A549 (cell line): Measurements from ENCODE around the gene RAD51B. TPM values are rescaled to one million over a fixed set of nuclear protein-coding genes. Genes with fewer than 3 reads are reported as not detected.

ENCODE experiments used
- ATOH8 ChIP-seq: fragments of 250-450 bp; sonication (Bioruptor Pico); IDR thresholded peaks from 2 replicates; pipeline ENCODE4 v1.5.0; 2020; ENCODE audit warnings: low read depth, mild to moderate bottlenecking, moderate library complexity
- BHLHE40 ChIP-seq: IDR thresholded peaks from 2 replicates; pipeline ENCODE4 v1.6.1; 2012; ENCODE audit warnings: low read depth, low read length, inconsistent platforms
- CBX2 ChIP-seq: fragments of 200-600 bp; sonication (generic); IDR thresholded peaks from 2 replicates; pipeline ENCODE4 v1.6.1; 2016; ENCODE audit warnings: low read depth, mild to moderate bottlenecking, borderline replicate concordance
- CHD4 ChIP-seq: fragments of 200-600 bp; sonication (generic); IDR thresholded peaks from 2 replicates; pipeline ENCODE4 v1.6.1; 2016; ENCODE audit warnings: antibody characterized with exemption, mild to moderate bottlenecking, borderline replicate concordance
- CTCF ChIP-seq: fragments of >200 bp; sonication (Bioruptor Twin); formaldehyde crosslinking; IDR thresholded peaks from 3 replicates; pipeline ENCODE4 v1.5.1; 2016
- E2F6 ChIP-seq: IDR thresholded peaks from 2 replicates; pipeline ENCODE4 v1.6.1; 2012; ENCODE audit warnings: low read depth, borderline replicate concordance
- EHMT2 ChIP-seq: fragments of 200-600 bp; sonication (generic); IDR thresholded peaks from 2 replicates; pipeline ENCODE4 v1.6.1; 2016; ENCODE audit warnings: antibody characterized with exemption, low read depth, mild to moderate bottlenecking, moderate library complexity
- FOSL2 ChIP-seq, 2 experiments: fragments of 450-650 bp in 1 of 2; fragments of >200 bp in 1 of 2; sonication (Bioruptor Twin) in 1 of 2; formaldehyde crosslinking; IDR thresholded peaks; 2 replicates each; pipeline versions ENCODE4 v1.5.0 to v1.6.1; 2016 to 2020; ENCODE audit warnings: mild to moderate bottlenecking in 1 of 2, moderate library complexity in 1 of 2
- FOXS1 ChIP-seq: fragments of 250-450 bp; sonication (Bioruptor Pico); IDR thresholded peaks from 2 replicates; pipeline ENCODE4 v1.5.0; 2020; ENCODE audit warnings: mild to moderate bottlenecking, moderate library complexity
- HES2 ChIP-seq: fragments of >200 bp; sonication (Bioruptor Twin); formaldehyde crosslinking; IDR thresholded peaks from 2 replicates; pipeline ENCODE4 v1.6.1; 2016
- HEYL ChIP-seq: fragments of 250-450 bp; sonication (Bioruptor Pico); IDR thresholded peaks from 2 replicates; pipeline ENCODE4 v1.8.0; 2021; ENCODE audit warnings: mild to moderate bottlenecking, moderate library complexity
- HOXA7 ChIP-seq: fragments of 250-450 bp; sonication (Bioruptor Pico); IDR thresholded peaks from 2 replicates; pipeline ENCODE4 v1.5.0; 2020; ENCODE audit warnings: mild to moderate bottlenecking, moderate library complexity
- HOXB13 ChIP-seq: fragments of 250-450 bp; sonication (Bioruptor Pico); IDR thresholded peaks from 2 replicates; pipeline ENCODE4 v1.5.0; 2020; ENCODE audit warnings: low read depth, mild to moderate bottlenecking, moderate library complexity
- JUN ChIP-seq, 2 experiments: fragments of >200 bp; sonication (Bioruptor Twin); formaldehyde crosslinking; IDR thresholded peaks; 2 replicates in 1 of 2; 3 replicates in 1 of 2; pipeline ENCODE4 v1.6.1; 2016 to 2017
- JUNB ChIP-seq: fragments of >200 bp; sonication (Bioruptor Twin); formaldehyde crosslinking; IDR thresholded peaks from 2 replicates; pipeline ENCODE4 v1.6.1; 2016
- KDM1A ChIP-seq: fragments of 200-600 bp; sonication (generic); IDR thresholded peaks from 2 replicates; pipeline ENCODE4 v1.6.1; 2016; ENCODE audit warnings: low read depth, mild to moderate bottlenecking
- KDM5A ChIP-seq: fragments of 200-600 bp; sonication (generic); IDR thresholded peaks from 2 replicates; pipeline ENCODE4 v1.6.1; 2016; ENCODE audit warnings: antibody characterized with exemption, mild to moderate bottlenecking
- MAZ ChIP-seq: fragments of 150-350 bp; IDR thresholded peaks from 2 replicates; pipeline ENCODE4 v1.6.1; 2014; ENCODE audit warnings: antibody characterized with exemption, low read depth, low read length, borderline replicate concordance
- NFE2L2 ChIP-seq: fragments of 150-350 bp; conservative IDR thresholded peaks from 2 replicates; pipeline ENCODE4 v1.6.1; 2014; ENCODE audit warnings: low read length
- PHF8 ChIP-seq: fragments of 200-600 bp; sonication (generic); IDR thresholded peaks from 2 replicates; pipeline ENCODE4 v1.6.1; 2016; ENCODE audit warnings: low read depth, mild to moderate bottlenecking, antibody characterized with exemption, moderate library complexity, borderline replicate concordance
- POLR2A ChIP-seq: IDR thresholded peaks from 2 replicates; pipeline ENCODE4 v1.6.1; 2012; ENCODE audit warnings: mild to moderate bottlenecking, low read length
- POLR2AphosphoS2 ChIP-seq: conservative IDR thresholded peaks from 2 replicates; pipeline ENCODE4 v1.6.1; 2012; ENCODE audit warnings: low read length, improper control_type of control experiment, inconsistent platforms
- RAD21 ChIP-seq, 2 experiments: fragments of >200 bp in 1 of 2; sonication (Bioruptor Twin) in 1 of 2; formaldehyde crosslinking in 1 of 2; IDR thresholded peaks in 1 of 2; conservative IDR thresholded peaks in 1 of 2; 2 replicates in 1 of 2; 3 replicates in 1 of 2; pipeline ENCODE4 v1.6.1; 2012 to 2018; ENCODE audit warnings: inconsistent platforms in 1 of 2
- RARB ChIP-seq: fragments of 250-450 bp; sonication (Bioruptor Pico); IDR thresholded peaks from 2 replicates; pipeline ENCODE4 v1.8.0; 2021; ENCODE audit warnings: mild to moderate bottlenecking, moderate library complexity
- RFX5 ChIP-seq: fragments of 450-650 bp; IDR thresholded peaks from 2 replicates; pipeline ENCODE4 v1.7.1; 2014; ENCODE audit warnings: antibody characterized with exemption, mild to moderate bottlenecking, moderate library complexity
- SREBF2 ChIP-seq: fragments of 450-650 bp; IDR thresholded peaks from 2 replicates; pipeline ENCODE4 v1.6.1; 2014; ENCODE audit warnings: mild to moderate bottlenecking, moderate library complexity
- TP53 ChIP-seq: fragments of 250-450 bp; sonication (Bioruptor Pico); IDR thresholded peaks from 2 replicates; pipeline ENCODE4 v1.5.0; 2021; ENCODE audit warnings: mild to moderate bottlenecking, moderate library complexity
- ZC3H11A ChIP-seq: fragments of 450-650 bp; IDR thresholded peaks from 2 replicates; pipeline ENCODE4 v1.6.1; 2014; ENCODE audit warnings: antibody characterized with exemption, mild to moderate bottlenecking
- ZFP36 ChIP-seq: fragments of 450-650 bp; IDR thresholded peaks from 2 replicates; pipeline ENCODE4 v1.6.1; 2014; ENCODE audit warnings: borderline replicate concordance; ENCODE audit not compliant: partially characterized antibody
- ZNF302 ChIP-seq: fragments of 250-450 bp; sonication (Bioruptor Pico); IDR thresholded peaks from 2 replicates; pipeline ENCODE4 v1.9.0; 2021; ENCODE audit warnings: inconsistent platforms, mild to moderate bottlenecking, moderate library complexity
- ZSCAN20 ChIP-seq: fragments of 250-450 bp; sonication (Bioruptor Pico); IDR thresholded peaks from 2 replicates; pipeline ENCODE4 v1.8.0; 2022; ENCODE audit warnings: mild to moderate bottlenecking, moderate library complexity
- polyA plus RNA-seq, 4 experiments: library from polyadenylated mRNA; depleted of rRNA in 3 of 4; stranded (reverse); fragments of >200 nt; fragmentation: RNase III in 1 of 4; extraction: RNeasy Plus Mini Kit Qiagen cat#74134 plus additional on column Dnase treatment in 1 of 4; gene quantifications; 2 replicates in 3 of 4; 3 replicates in 1 of 4; pipeline ENCODE4 v1.2.3, GENCODE V29; 2011 to 2017
- TF ChIP-seq, protein P1 (sequence below): fragments of 200-600 bp; sonication (generic); IDR thresholded peaks from 2 replicates; pipeline ENCODE4 v1.6.1; 2016; ENCODE audit warnings: antibody characterized with exemption, mild to moderate bottlenecking, moderate library complexity
- TF ChIP-seq, protein P2 (sequence below): IDR thresholded peaks from 2 replicates; pipeline ENCODE4 v1.6.1; 2012

RAD51B gene
- polyA plus RNA-seq, 2 of the 4 experiments (the other 2 are of a cell fraction), result 7.2 to 10.8 TPM

- TF ChIP-seq FOSL2 (IDR thresholded peaks at IDR 0.05) (no peak), FOSL2 (CRISPR knock-in tag; IDR thresholded peaks at IDR 0.05) (peak; percentile 89), CTCF (no peak), HES2 (0 out of 2 replicates have a peak, but pooled peaks have one; percentile 63), FOXS1 (no peak), TP53 (no peak), RAD21 (conservative IDR thresholded peaks at IDR 0.05 in 1 of 2, IDR thresholded peaks at IDR 0.05 in 1 of 2) (peak; percentile 23 to 43; a peak in 4 of 5 replicates), MAZ (no peak), JUNB (peak; percentile 69), ZNF302 (no peak), POLR2AphosphoS2 (no peak), RARB (CRISPR knock-in tag) (0 out of 2 replicates have a peak, but pooled peaks have one; percentile 19), HOXA7 (CRISPR knock-in tag) (no peak), KDM1A (no peak), JUN (IDR thresholded peaks at IDR 0.05) (peak in 1 of 2 experiments; percentile 77; a peak in 3 of 5 replicates), ZSCAN20 (no peak), POLR2A (no peak), ZC3H11A (no peak), PHF8 (no peak), ZFP36 (no peak), KDM5A (no peak), NFE2L2 (no peak), EHMT2 (no peak), SREBF2 (no peak), CBX2 (no peak), CHD4 (no peak), RFX5 (no peak), HEYL (CRISPR knock-in tag) (no peak), ATOH8 (CRISPR knock-in tag) (peak; percentile 56; the same call in 1 of the 2 replicates), E2F6 (peak; percentile 51; the same call in 1 of the 2 replicates), BHLHE40 (no peak), HOXB13 (no peak)
- TF ChIP-seq, protein P1, sequence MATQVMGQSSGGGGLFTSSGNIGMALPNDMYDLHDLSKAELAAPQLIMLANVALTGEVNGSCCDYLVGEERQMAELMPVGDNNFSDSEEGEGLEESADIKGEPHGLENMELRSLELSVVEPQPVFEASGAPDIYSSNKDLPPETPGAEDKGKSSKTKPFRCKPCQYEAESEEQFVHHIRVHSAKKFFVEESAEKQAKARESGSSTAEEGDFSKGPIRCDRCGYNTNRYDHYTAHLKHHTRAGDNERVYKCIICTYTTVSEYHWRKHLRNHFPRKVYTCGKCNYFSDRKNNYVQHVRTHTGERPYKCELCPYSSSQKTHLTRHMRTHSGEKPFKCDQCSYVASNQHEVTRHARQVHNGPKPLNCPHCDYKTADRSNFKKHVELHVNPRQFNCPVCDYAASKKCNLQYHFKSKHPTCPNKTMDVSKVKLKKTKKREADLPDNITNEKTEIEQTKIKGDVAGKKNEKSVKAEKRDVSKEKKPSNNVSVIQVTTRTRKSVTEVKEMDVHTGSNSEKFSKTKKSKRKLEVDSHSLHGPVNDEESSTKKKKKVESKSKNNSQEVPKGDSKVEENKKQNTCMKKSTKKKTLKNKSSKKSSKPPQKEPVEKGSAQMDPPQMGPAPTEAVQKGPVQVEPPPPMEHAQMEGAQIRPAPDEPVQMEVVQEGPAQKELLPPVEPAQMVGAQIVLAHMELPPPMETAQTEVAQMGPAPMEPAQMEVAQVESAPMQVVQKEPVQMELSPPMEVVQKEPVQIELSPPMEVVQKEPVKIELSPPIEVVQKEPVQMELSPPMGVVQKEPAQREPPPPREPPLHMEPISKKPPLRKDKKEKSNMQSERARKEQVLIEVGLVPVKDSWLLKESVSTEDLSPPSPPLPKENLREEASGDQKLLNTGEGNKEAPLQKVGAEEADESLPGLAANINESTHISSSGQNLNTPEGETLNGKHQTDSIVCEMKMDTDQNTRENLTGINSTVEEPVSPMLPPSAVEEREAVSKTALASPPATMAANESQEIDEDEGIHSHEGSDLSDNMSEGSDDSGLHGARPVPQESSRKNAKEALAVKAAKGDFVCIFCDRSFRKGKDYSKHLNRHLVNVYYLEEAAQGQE, result no peak
- TF ChIP-seq, protein P2, sequence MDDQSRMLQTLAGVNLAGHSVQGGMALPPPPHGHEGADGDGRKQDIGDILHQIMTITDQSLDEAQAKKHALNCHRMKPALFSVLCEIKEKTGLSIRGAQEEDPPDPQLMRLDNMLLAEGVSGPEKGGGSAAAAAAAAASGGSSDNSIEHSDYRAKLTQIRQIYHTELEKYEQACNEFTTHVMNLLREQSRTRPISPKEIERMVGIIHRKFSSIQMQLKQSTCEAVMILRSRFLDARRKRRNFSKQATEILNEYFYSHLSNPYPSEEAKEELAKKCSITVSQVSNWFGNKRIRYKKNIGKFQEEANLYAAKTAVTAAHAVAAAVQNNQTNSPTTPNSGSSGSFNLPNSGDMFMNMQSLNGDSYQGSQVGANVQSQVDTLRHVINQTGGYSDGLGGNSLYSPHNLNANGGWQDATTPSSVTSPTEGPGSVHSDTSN, result no peak
These were observed 758.4 kb downstream of the RAD51B start (continued) for GRCh38 chr14:68577802-68578541.
